AG20443 (cell line): ENCODE data around the gene ESRRB.

ENCODE experiments used
- DNase-seq: peaks from one replicate; pipeline ENCODE4 v3.0.0; 2012; ENCODE audit warnings: low spot score, mixed read lengths

ESRRB gene

GRCh38 chr14:76407449-76408150, 31.7 kb downstream of the ESRRB start:
- no peak for DNase-seq

GRCh38 chr14:76408877-76409276, 32.9 kb downstream of the ESRRB start:
- no peak for DNase-seq

DNA sequence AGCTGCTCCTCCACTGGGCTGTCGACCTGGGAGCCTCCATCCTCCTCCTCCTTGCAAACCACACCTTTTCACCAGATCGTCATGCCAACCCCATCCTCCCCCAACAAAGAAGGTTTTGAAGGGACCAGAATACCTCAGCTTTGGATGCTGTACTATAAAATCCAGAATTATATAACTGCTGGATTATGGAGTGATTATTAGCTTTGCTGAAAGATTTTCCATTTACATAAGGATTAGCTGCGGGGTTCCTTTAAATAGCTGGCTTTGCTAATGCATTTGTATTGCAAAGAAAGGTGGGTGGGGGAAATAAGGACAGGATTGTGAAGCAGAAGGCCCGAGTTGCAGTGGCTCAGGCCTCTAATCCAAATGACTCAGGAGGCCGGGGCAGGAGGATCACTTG, 36.6 kb downstream of the ESRRB start:
- no peak for DNase-seq

DNA sequence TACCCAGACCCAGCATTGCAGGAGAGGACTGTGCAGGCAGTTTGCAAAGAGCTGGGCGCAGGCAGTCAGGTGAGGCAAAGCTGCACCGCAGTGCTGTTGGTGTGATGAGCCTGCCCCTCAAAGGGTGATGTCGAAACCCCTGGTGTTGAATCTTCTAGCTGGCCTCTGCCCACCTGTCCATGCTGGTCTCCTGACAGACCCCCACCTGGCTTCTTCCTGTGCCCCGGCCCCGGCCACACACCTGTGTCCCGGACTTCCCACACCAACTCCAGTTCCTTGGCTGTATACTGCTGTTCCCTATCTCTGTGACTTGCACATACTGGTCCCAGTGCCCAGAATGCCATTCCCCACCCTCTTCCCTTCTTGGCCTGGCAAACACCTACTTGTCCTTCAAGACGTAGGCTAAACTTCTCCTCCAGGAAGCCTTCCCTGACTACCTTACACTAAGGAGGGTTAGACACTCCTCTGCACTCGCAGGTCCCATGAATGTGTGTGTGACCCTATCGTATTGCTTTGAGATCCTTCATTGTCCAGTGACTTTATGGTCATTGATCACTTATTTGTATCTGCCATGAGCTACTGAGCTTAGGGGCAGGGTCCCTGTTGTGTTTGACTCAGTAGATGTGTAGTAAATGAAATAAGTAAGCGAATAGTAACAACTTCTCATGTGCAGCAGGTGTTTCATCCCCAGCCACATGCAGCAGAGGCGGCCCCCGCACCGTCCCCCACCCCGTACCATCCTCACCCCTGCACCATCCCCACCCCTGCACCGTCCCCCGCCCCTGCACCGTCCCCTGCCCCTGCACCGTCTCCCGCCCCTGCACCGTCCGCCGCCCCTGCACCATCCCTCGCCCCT, 37.4 kb downstream of the ESRRB start:
- no peak for DNase-seq

DNA sequence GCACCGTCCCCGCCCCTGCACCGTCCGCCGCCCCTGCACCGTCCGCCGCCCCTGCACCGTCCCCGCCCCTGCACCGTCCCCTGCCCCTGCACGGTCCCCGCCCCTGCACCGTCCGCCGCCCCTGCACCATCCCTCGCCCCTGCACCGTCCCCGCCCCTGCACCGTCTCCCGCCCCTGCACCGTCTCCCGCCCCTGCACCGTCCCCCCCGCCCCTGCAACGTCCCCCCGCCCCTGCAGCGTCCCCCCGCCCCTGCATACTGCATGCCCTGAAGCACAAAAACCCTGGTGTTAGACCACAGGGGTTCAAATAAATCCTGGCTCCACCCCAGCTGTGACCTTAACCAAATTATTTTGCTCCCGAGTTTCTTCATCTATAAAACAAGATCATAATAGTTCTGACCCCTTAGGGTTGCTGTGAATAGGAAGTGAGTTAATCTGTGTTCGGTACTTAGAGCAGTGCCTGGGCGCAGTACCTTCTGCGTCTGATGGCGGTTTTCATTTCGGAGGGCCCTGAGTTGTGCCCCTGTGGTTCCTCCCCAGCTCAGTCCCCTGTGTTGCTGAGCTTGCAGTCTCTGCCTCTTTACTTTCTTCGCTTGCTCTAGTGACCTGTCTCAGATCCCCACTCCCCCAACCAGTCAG, 38.1 kb downstream of the ESRRB start:
- no peak for DNase-seq

DNA sequence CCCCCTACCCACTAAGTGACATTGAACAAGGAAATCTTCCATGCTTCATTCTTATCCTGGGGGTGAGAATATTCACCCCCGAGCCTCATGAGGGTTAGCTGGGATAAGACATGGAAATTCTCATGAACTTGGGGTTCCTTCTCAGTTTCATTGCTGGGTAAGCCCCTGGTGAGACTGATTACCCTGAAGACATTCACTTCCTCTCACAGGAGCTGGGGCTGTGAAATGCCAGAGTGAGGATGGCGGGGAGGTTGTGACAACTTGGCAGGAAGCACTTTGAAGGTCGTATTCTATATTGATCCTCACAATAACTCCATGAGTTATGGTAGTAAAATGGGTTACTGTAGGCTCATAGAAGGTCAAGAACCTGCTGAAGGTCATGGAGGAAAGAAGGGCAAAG, 43.5 kb downstream of the ESRRB start:
- no peak for DNase-seq

DNA sequence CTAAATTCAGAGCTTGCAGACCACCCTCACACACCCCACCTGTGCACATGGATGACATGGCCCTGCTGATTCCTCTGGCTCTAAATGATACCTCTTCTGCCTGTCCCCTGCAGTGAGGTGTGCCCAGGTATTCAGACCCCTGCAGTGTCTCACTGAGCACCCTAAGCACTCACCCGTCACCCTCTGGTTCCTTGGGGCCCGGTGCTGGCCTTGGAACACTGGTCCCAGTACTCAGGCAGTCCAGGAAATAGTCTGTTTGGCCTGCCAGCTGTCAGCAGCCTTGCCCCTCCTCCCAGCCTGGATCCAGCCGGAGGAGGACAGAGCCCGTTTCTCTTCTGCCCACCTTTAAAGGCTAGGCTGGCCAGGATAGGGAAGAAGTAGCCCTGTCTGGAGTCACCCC, 44.9 kb downstream of the ESRRB start:
- DNase-seq = no peak

GRCh38 chr14:76421662-76422061, 45.7 kb downstream of the ESRRB start:
- DNase-seq = no peak

- DNase-seq = no peak
These were observed 46.7 kb downstream of the ESRRB start for GRCh38 chr14:76422662-76423061.

- DNase-seq = no peak
These were observed 47.6 kb downstream of the ESRRB start for GRCh38 chr14:76423534-76423933.

GRCh38 chr14:76424359-76424758, 48.4 kb downstream of the ESRRB start:
- no peak for DNase-seq

- DNase-seq = no peak
These were observed 50.3 kb downstream of the ESRRB start for GRCh38 chr14:76426161-76426696.

- DNase-seq = no peak
These were observed 52.7 kb downstream of the ESRRB start for GRCh38 chr14:76428611-76429010.

DNA sequence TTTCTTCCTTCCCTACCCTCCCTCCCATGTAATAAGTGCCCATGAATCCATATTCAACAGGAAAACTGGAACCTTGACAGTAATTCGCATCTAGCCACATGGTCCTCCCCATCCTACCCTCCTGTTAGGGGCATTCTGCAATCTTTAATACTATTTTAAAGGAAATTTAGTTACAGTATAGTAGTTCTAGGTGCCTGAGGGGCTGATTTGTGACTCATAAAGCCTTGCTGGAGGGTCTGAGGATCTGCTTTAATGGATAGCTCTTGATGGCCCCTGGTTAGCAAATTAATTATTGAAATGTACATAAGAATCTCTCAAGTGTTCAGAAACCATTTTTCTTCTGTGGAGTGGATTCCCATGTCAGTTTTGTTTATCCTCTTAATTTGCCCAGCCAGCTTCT, 54.1 kb downstream of the ESRRB start:
- DNase-seq = no peak

- DNase-seq = no peak
These were observed 54.6 kb downstream of the ESRRB start for GRCh38 chr14:76430475-76430980.

- no peak for DNase-seq
These were observed 55.6 kb downstream of the ESRRB start for GRCh38 chr14:76431538-76431937.

GRCh38 chr14:76432827-76433752, 57.2 kb downstream of the ESRRB start:
- DNase-seq = no peak

DNA sequence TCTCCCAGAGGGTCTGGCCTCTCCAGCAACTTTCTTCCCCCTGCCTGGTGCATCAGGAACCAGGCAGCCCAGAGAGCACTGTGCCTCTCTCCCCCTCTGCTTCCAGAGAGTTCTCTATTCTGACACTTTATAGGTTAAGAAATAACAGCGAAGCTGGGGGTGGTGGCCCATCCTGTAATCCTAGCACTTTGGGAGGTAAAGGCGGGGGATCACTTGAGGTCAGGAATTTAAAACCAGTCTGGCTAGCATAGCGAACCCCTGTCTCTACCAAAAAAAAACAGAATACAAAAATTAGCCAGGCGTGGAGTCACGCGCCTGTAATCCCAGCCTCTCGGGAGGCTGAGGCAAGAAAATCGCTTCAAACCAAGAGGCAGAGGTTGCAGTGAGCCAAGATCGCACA, 58.3 kb downstream of the ESRRB start:
- no peak for DNase-seq

DNA sequence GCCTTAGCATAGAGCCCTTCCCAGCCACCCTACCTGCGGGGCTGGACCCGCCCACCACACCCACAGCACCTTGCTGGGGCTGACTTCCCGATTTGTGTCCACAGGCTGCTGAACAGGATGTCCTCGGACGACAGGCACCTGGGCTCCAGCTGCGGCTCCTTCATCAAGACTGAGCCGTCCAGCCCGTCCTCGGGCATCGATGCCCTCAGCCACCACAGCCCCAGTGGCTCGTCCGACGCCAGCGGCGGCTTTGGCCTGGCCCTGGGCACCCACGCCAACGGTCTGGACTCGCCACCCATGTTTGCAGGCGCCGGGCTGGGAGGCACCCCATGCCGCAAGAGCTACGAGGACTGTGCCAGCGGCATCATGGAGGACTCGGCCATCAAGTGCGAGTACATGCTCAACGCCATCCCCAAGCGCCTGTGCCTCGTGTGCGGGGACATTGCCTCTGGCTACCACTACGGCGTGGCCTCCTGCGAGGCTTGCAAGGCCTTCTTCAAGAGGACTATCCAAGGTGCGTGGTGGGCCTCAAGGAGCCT, 63.4 kb downstream of the ESRRB start:
- DNase-seq = no peak

GRCh38 chr14:76446486-76446885, 70.5 kb downstream of the ESRRB start:
- no peak for DNase-seq

GRCh38 chr14:76446921-76447320, 71.0 kb downstream of the ESRRB start:
- no peak for DNase-seq
